Kidney epithelial cell (primary cell): ENCODE data around the gene CYB561D1. TPM values are rescaled to one million over a fixed set of nuclear protein-coding genes. Genes with fewer than 3 reads are reported as not detected.

Experiments used
- DNase-seq: peaks from one replicate; pipeline ENCODE4 v3.0.0-alpha.2; 2010; ENCODE audit warnings: low read depth
- H3K27me3 ChIP-seq: 2 replicates; pipeline ENCODE4 v1.6.0; 2011; ENCODE audit warnings: low read length; ENCODE audit not compliant: control insufficient read depth, insufficient read depth
- H3K36me3 ChIP-seq: 2 replicates; pipeline ENCODE4 v1.5.1; 2011; ENCODE audit warnings: low read length; ENCODE audit not compliant: control insufficient read depth, insufficient read depth
- H3K4me3 ChIP-seq: 2 replicates; pipeline ENCODE4 v1.5.1; 2011; ENCODE audit warnings: low read depth, mild to moderate bottlenecking, control low read depth, low read length
- CTCF ChIP-seq: IDR thresholded peaks from 2 replicates; pipeline ENCODE4 v1.5.1; 2011; ENCODE audit warnings: mild to moderate bottlenecking, moderate library complexity, low read length, control low read depth, inconsistent platforms; ENCODE audit not compliant: insufficient read depth, poor library complexity, severe bottlenecking
- total RNA-seq: library from RNA; depleted of rRNA; stranded (reverse); fragments of >200 nt; gene quantifications from 2 replicates; pipeline ENCODE4 v1.2.3, GENCODE V29; 2015

CYB561D1 gene
- total RNA-seq, 1 donor from 2014 or later, result 13.0 TPM

GRCh38 chr1:109492779-109493178 lies 1.1 kb upstream of the CYB561D1 start:
- Histone ChIP-seq H3K4me3 (no peak overlapping the region), H3K27me3 (no peaks in the 10 kb centered on the region), H3K36me3 (peaks cover 3% of the 10 kb centered on the region)
- TF ChIP-seq CTCF, result no peak
- DNase-seq, result no peak

- H3K27me3 ChIP-seq, result no peaks in the 10 kb centered on the region
- no peak for DNase-seq
- no peak for TF ChIP-seq CTCF
- no peak overlapping the region for H3K4me3 ChIP-seq
- peaks cover 2% of the 10 kb centered on the region for H3K36me3 ChIP-seq
These were observed 667 bp upstream of the CYB561D1 start for GRCh38 chr1:109493227-109493626.

- H3K4me3 ChIP-seq, result no peak overlapping the region
- no peaks in the 10 kb centered on the region for H3K27me3 ChIP-seq
- no peak for TF ChIP-seq CTCF
- H3K36me3 ChIP-seq, result peaks cover 2% of the 10 kb centered on the region
- DNase-seq, result no peak
These were observed 1.8 kb downstream of the CYB561D1 start for GRCh38 chr1:109495738-109496137.

- no peak for TF ChIP-seq CTCF
- no peak for DNase-seq
- Histone ChIP-seq H3K27me3 (no peaks in the 10 kb centered on the region), H3K4me3 (no peak overlapping the region), H3K36me3 (peaks cover 2% of the 10 kb centered on the region)
These were observed 3.7 kb downstream of the CYB561D1 start for GRCh38 chr1:109497449-109498160.

- peaks cover 2% of the 10 kb centered on the region for H3K36me3 ChIP-seq
- H3K4me3 ChIP-seq, result no peak overlapping the region
- peak; percentile 73 for TF ChIP-seq CTCF
- H3K27me3 ChIP-seq, result no peaks in the 10 kb centered on the region
- no peak for DNase-seq
These were observed 4.4 kb downstream of the CYB561D1 start for GRCh38 chr1:109498161-109498801.

GRCh38 chr1:109499081-109499480 lies 5.2 kb downstream of the CYB561D1 start:
- TF ChIP-seq CTCF, result no peak
- Histone ChIP-seq H3K27me3 (no peaks in the 10 kb centered on the region), H3K4me3 (no peak overlapping the region), H3K36me3 (peaks cover 2% of the 10 kb centered on the region)
- no peak for DNase-seq
